ENCODE results near the gene SWI5. TPM values are rescaled to one million over a fixed set of nuclear protein-coding genes. Genes with fewer than 3 reads are reported as not detected.
"Not testable (repeated sequence)": the region's sequence is repeated elsewhere in the genome, so short reads cannot be mapped to it uniquely, and the experiment has no call there.

Gene SWI5
- total and polyA plus RNA-seq, 2 experiments from 2014 or later, result 26.6 to 42.5 TPM

DNA sequence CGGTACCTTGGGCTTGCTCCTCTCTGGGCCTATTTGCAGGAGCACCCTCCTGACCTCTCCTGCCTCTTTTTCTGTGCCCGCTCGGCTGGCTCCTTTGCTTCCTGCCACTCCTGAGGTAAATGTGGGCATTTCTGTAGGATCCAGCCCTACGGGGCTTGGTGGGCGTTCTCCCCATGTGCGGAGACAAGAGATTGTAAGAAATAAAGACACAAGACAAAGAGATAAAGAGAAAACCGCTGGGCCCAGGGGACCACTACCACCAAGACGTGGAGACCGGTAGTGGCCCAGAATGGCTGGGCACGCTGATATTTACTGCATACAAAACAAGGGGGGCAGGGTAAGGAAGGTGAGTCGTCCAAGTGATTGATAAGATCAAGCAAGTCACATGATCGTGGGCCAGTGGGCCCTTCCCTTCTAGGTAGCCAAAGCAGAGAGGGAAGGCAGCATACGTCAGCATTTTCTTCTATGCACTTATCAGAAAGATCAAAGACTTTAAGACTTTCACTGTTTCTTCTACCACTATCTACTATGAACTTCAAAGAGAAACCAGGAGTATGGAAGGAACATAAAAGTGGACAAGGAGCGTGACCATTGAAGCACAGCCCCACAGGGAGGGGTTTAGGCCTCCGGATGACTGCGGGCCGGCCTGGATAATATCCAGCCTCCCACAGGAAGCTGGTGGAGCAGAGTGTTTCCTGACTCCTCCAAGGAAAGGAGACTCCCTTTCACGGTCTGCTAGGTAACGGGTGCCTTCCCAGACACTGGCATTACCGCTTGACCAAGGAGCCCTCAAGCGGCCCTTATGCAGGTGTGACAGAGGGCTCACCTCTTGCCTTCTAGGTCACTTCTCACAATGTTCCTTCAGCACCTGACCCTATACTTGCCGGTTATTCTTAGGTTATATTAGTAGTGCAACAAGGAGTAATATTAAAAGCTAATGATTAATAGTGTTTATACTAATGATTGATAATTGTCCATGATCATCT is 3.3 kb downstream of the SWI5 start:
- H3K9me2 ChIP-seq (ENCODE audit: insufficient read depth), result not testable (repeated sequence)
- peaks cover 13% of the 10 kb centered on the region for H3K4me1 Mint-ChIP-seq

DNA sequence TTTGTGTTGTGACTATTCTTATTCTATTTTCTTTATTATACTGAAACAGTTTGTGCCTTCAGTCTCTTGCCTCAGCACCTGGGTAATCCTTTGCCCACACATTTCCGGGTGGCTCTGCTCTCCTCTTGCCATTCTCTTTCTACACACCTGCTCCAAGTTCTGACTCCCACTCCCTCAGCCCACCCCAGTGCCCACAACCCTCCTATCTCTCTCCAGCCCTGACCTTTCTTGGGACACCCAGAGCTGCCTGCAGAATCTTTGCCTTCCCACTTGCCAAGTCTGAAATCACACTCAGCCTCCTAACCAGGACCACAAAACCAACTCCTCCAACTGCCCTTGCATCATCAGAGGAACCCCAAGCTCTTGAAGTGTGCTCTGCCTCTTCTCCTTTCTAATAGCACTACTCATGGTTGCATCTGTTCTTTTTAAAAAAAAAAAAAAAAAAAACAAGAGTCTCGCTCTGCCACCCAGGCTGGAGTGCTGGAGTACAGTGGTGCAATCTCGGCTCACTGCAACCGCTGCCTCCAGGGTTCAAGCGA is 4.1 kb downstream of the SWI5 start:
- Histone ChIP-seq H4K20me1 (replicated peaks; ENCODE audit: insufficient read depth) (no peaks in the 10 kb centered on the region; the same call in 1 of the 2 replicates), H3K4me3 (no peak overlapping the region), H3K27ac (ENCODE audit: low read depth) (no peak overlapping the region), H3K79me2 (replicated peaks; ENCODE audit: insufficient read depth) (peaks cover 8% of the 10 kb centered on the region), H3K4me2 (no peak overlapping the region), H2AFZ (no peak overlapping the region), H3K36me3 (ENCODE audit: insufficient read depth) (no peaks in the 10 kb centered on the region; the same call in 1 of the 2 replicates), H3K4me1 (ENCODE audit: insufficient read depth) (no peaks in the 10 kb centered on the region), H3K9me2 (ENCODE audit: insufficient read depth) (no peaks in the 10 kb centered on the region), H3F3A (replicated peaks; ENCODE audit: low read depth) (peaks cover 6% of the 10 kb centered on the region; the same call in 1 of the 2 replicates), H3K27me3 (ENCODE audit: insufficient read depth) (no peaks in the 10 kb centered on the region)
- DNase-seq (ENCODE audit: low spot score), result no peak
- H3K4me1 Mint-ChIP-seq, result peaks cover 9% of the 10 kb centered on the region
- H3K4me3 Mint-ChIP-seq, result no peak overlapping the region
- no peaks in the 10 kb centered on the region; the same call in 2 of the 3 replicates for H3K9me3 Mint-ChIP-seq
- H3K27ac Mint-ChIP-seq, result no peak overlapping the region
- TF ChIP-seq EZH2 (IDR thresholded peaks at IDR 0.05; ENCODE audit: low read depth, unreplicated experiment), result no peak
- H3K36me3 Mint-ChIP-seq (ENCODE audit: low read depth), result no peaks in the 10 kb centered on the region; the same call in 1 of the 3 replicates
- ATAC-seq, result no peak
- H3K27me3 Mint-ChIP-seq (ENCODE audit: insufficient read depth, low read depth, poor library complexity), result peaks cover 17% of the 10 kb centered on the region

More for the DNA sequence above, 3.3 kb downstream of the SWI5 start:
- H3K27me3 ChIP-seq (ENCODE audit: insufficient read depth); H3K9me3 Mint-ChIP-seq; H3K36me3 Mint-ChIP-seq (ENCODE audit: low read depth); H3K4me1 ChIP-seq (ENCODE audit: insufficient read depth); H3K4me3 Mint-ChIP-seq; H4K20me1 ChIP-seq (replicated peaks; ENCODE audit: insufficient read depth); H2AFZ ChIP-seq; H3K4me3 ChIP-seq; H3K27ac ChIP-seq (ENCODE audit: low read depth); ATAC-seq; H3K36me3 ChIP-seq (ENCODE audit: insufficient read depth); H3K4me2 ChIP-seq; DNase-seq (ENCODE audit: low spot score): not testable (repeated sequence)
- Mint-ChIP-seq H3K27me3 (ENCODE audit: insufficient read depth, low read depth, poor library complexity) (peaks cover 17% of the 10 kb centered on the region), H3K27ac (peak overlapping the region; percentile 32; the same call in 1 of the 2 replicates)
- H3K79me2 ChIP-seq (replicated peaks; ENCODE audit: insufficient read depth), result peaks cover 15% of the 10 kb centered on the region
- H3F3A ChIP-seq (replicated peaks; ENCODE audit: low read depth), result peaks cover 12% of the 10 kb centered on the region; the same call in 1 of the 2 replicates

GRCh38 chr9:128282500-128282899 is 6.4 kb downstream of the SWI5 start:
- ATAC-seq, result no peak
- Histone ChIP-seq H3K4me3 (no peak overlapping the region), H4K20me1 (replicated peaks; ENCODE audit: insufficient read depth) (no peaks in the 10 kb centered on the region; the same call in 1 of the 2 replicates), H2AFZ (no peak overlapping the region), H3K36me3 (ENCODE audit: insufficient read depth) (no peaks in the 10 kb centered on the region), H3K27ac (ENCODE audit: low read depth) (no peak overlapping the region), H3F3A (replicated peaks; ENCODE audit: low read depth) (no peaks in the 10 kb centered on the region), H3K79me2 (replicated peaks; ENCODE audit: insufficient read depth) (0 out of 2 replicates have a peak, but pooled peaks cover 2% of the 10 kb centered on the region), H3K4me1 (ENCODE audit: insufficient read depth) (no peaks in the 10 kb centered on the region), H3K27me3 (ENCODE audit: insufficient read depth) (no peaks in the 10 kb centered on the region), H3K4me2 (no peak overlapping the region), H3K9me2 (ENCODE audit: insufficient read depth) (no peaks in the 10 kb centered on the region)
- Mint-ChIP-seq H3K27ac (no peak overlapping the region), H3K9me3 (no peaks in the 10 kb centered on the region), H3K4me3 (no peak overlapping the region), H3K4me1 (peaks cover 1% of the 10 kb centered on the region), H3K36me3 (ENCODE audit: low read depth) (peaks cover 5% of the 10 kb centered on the region), H3K27me3 (ENCODE audit: insufficient read depth, low read depth, poor library complexity) (peaks cover 1% of the 10 kb centered on the region)
- no peak for DNase-seq (ENCODE audit: low spot score)
- TF ChIP-seq EZH2phosphoT487 (IDR thresholded peaks at IDR 0.05; ENCODE audit: unreplicated experiment) (no peak), ZNF462 (CRISPR knock-in tag; IDR thresholded peaks at IDR 0.05) (no peak)
